ENCODE data around the gene STAM.

The STAM gene

DNA sequence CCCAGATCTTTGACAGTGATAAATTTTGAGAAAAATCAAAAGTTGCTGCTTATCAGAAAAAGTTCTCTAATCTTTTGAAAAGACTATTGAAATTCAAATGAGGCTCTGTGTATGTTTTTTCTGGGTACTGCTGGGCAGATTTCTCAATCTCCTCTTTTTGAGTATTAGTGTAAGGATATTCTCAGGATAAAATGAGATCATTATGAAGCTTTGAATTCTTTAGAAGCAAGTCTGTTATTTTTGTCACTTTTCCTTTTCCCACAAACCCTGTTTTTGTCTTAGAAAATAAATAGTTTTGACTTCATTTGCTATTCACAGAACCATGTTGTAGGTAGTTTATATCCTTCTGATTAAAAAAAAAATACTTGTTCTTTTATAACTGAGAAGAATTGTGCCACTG is 7.9 kb downstream of the STAM start:
- TF ChIP-seq, protein P1, sequence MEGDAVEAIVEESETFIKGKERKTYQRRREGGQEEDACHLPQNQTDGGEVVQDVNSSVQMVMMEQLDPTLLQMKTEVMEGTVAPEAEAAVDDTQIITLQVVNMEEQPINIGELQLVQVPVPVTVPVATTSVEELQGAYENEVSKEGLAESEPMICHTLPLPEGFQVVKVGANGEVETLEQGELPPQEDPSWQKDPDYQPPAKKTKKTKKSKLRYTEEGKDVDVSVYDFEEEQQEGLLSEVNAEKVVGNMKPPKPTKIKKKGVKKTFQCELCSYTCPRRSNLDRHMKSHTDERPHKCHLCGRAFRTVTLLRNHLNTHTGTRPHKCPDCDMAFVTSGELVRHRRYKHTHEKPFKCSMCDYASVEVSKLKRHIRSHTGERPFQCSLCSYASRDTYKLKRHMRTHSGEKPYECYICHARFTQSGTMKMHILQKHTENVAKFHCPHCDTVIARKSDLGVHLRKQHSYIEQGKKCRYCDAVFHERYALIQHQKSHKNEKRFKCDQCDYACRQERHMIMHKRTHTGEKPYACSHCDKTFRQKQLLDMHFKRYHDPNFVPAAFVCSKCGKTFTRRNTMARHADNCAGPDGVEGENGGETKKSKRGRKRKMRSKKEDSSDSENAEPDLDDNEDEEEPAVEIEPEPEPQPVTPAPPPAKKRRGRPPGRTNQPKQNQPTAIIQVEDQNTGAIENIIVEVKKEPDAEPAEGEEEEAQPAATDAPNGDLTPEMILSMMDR (IDR thresholded peaks at IDR 0.05; ENCODE audit: low read depth, low read length, missing control alignments), result no peak
- H3K4me3 ChIP-seq (replicated peaks; ENCODE audit: low read depth, low read length), result no peak overlapping the region
- no peak for DNase-seq (ENCODE audit: extremely low read depth, low read depth)

GRCh38 chr10:17652585-17652984 is 8.6 kb downstream of the STAM start:
- no peak overlapping the region for H3K4me3 ChIP-seq (replicated peaks; ENCODE audit: low read depth, low read length)
- TF ChIP-seq, protein P1 (IDR thresholded peaks at IDR 0.05; ENCODE audit: low read depth, low read length, missing control alignments), result no peak
- no peak for DNase-seq (ENCODE audit: extremely low read depth, low read depth)

DNA sequence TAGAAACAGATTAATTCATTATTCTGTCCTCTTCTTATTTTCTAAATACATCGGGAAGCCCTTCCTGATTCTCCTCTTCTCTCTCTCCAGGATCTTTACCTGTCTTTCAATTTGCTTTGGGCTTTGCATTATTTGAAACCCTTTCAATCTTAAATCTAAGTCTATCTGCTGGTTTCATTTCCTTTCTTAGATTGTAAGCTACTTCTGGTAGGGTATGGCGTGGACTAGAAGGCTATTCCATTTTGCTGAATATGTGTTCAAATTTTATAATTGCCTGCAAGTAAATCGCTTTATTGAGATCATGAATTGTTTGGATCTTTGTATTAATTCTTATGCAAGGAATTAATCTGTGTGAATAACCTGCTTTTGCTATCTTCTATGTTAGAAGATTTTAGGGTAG is 11.1 kb downstream of the STAM start:
- TF ChIP-seq, protein P1 (IDR thresholded peaks at IDR 0.05; ENCODE audit: low read depth, low read length, missing control alignments), result no peak
- no peak for DNase-seq (ENCODE audit: extremely low read depth, low read depth)
- H3K4me3 ChIP-seq (replicated peaks; ENCODE audit: low read depth, low read length), result no peak overlapping the region

DNA sequence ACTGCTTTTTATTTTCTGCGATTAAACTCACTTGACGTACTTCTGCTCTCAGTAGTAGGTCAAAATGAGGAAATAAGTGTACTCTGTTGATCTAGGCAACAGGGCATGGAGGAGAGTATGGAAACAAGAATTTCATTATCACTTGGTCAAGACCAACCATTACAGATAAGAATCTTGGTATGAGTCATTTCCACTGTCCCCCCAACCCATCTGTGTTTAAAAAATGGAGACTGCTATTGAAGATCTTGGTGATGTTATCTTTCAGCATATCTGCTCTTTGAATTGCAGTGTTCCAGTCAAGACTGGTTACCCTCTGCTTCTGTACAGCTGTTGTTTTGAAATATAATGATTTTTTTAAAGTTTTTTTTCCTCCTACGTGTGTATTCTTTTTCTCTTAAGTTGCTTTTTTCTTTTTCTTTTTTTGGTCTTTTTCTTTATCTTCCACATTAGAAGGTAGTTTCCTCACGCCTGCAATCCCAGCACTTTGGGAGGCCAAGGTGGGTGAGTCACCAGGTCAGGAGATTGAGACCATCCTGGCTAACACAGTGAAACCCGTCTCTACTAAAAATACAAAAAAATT is 11.7 kb downstream of the STAM start:
- no peak overlapping the region for H3K4me3 ChIP-seq (replicated peaks; ENCODE audit: low read depth, low read length)
- TF ChIP-seq, protein P1 (IDR thresholded peaks at IDR 0.05; ENCODE audit: low read depth, low read length, missing control alignments), result no peak
- DNase-seq (ENCODE audit: extremely low read depth, low read depth), result no peak

- DNase-seq (ENCODE audit: extremely low read depth, low read depth), result no peak
- no peak overlapping the region for H3K4me3 ChIP-seq (replicated peaks; ENCODE audit: low read depth, low read length)
- TF ChIP-seq, protein P1 (IDR thresholded peaks at IDR 0.05; ENCODE audit: low read depth, low read length, missing control alignments), result no peak
Observed at GRCh38 chr10:17657103-17657500, 13.2 kb downstream of the STAM start.

DNA sequence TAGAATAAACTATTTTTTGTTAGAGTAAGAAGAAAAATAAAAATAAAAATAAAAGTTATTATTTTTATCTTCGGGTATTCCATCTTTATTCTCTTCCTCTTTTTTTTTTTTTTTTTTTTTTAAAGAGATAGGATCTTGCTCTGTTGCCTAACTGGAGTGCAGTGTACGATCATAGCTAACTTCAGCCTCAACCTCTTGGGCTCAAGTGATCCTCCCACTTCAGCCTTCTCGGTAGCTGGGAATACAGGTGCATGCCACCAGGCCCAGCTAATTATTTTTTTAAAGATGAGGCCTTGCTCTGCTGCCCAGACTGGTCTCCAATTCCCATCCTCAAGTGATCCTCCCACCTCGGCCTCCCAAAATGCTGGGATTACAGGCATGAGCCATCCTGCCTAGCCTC is 15.4 kb downstream of the STAM start:
- DNase-seq (ENCODE audit: extremely low read depth, low read depth), result no peak
- TF ChIP-seq, protein P1 (IDR thresholded peaks at IDR 0.05; ENCODE audit: low read depth, low read length, missing control alignments), result no peak
- no peak overlapping the region for H3K4me3 ChIP-seq (replicated peaks; ENCODE audit: low read depth, low read length)

GRCh38 chr10:17660921-17661320 is 17.0 kb downstream of the STAM start:
- no peak for DNase-seq (ENCODE audit: extremely low read depth, low read depth)
- H3K4me3 ChIP-seq (replicated peaks; ENCODE audit: low read depth, low read length), result no peak overlapping the region
- TF ChIP-seq, protein P1 (IDR thresholded peaks at IDR 0.05; ENCODE audit: low read depth, low read length, missing control alignments), result no peak
